Gastroesophageal sphincter (tissue), 3 donors: Measurements from ENCODE around the gene UNK.

Experiments used
- CTCF ChIP-seq, 4 experiments: fragments of 200-600 bp in 2 of 4; fragments of 450-650 bp in 2 of 4; sonication (generic) in 1 of 4; IDR thresholded peaks; one replicate each; pipeline ENCODE4 v1.5.1; 2017 to 2019; ENCODE audit warnings: antibody characterized with exemption in 4 of 4, mild to moderate bottlenecking in 2 of 4, moderate library complexity in 2 of 4
- EP300 ChIP-seq: sonication (generic); formaldehyde crosslinking; IDR thresholded peaks from one replicate; pipeline ENCODE4 v1.6.1; 2017; ENCODE audit warnings: antibody characterized with exemption, mild to moderate bottlenecking

- TF ChIP-seq CTCF (IDR thresholded peaks at IDR 0.05), result no peak
- TF ChIP-seq EP300, result no peak
Observed at GRCh38 chr17:75834928-75835653, 50.5 kb downstream of the UNK start.
